Endothelial cell of umbilical vein (primary cell): ENCODE measurements around the gene PTCH2. TPM values are rescaled to one million over a fixed set of nuclear protein-coding genes. Genes with fewer than 3 reads are reported as not detected.

Source experiments
- BruUV-seq: library from RNA; stranded (reverse); fragments of 400-500 nt; replicated peaks from 2 replicates; lab custom pipeline; 2021; lab: Mats Ljungman, UMichigan
- CTCF ChIA-PET: fragments of 300-600, 350-600 bp; sonication (Branson Sonifier 250); formaldehyde crosslinking; loops from one replicate; lab custom pipeline; 2021; ENCODE audit warnings: antibody characterized with exemption, inconsistent platforms; lab: Charles Lee
- POLR2A ChIA-PET: fragments of 300-600, 350-600 bp; sonication (Branson Sonifier 250); formaldehyde crosslinking; loops from one replicate; lab custom pipeline; 2021; ENCODE audit warnings: antibody characterized with exemption, inconsistent platforms; lab: Charles Lee
- DNase-seq: peaks from one replicate; pipeline ENCODE4 v3.0.0-alpha.2; 2011; ENCODE audit warnings: low read depth, low spot score
- FAIRE-seq: peaks from 2 replicates; lab custom pipeline; 2011; peaks lifted over from hg19 to GRCh38; lab: Jason Lieb, UNC
- H2AFZ ChIP-seq: 2 replicates; pipeline ENCODE4 v1.6.0; 2012; ENCODE audit warnings: low read depth, low read length, control low read depth, inconsistent platforms
- H3K27ac ChIP-seq: 2 replicates; pipeline ENCODE4 v1.5.1; 2011; ENCODE audit warnings: low read depth, mild to moderate bottlenecking, control low read depth, low read length, moderate library complexity; ENCODE audit not compliant: insufficient read depth
- H3K27me3 ChIP-seq, 2 experiments: 2 replicates each; pipeline versions ENCODE4 v1.6.0 to v1.6.1; 2011; ENCODE audit warnings: low read length in 2 of 2, mixed read lengths in 1 of 2; ENCODE audit not compliant: control insufficient read depth in 2 of 2, insufficient read depth in 2 of 2
- H3K36me3 ChIP-seq, 2 experiments: 2 replicates in 1 of 2; 3 replicates in 1 of 2; pipeline ENCODE4 v1.5.1; 2011; ENCODE audit warnings: low read length in 2 of 2, mild to moderate bottlenecking in 1 of 2, moderate library complexity in 1 of 2; ENCODE audit not compliant: control insufficient read depth in 2 of 2, insufficient read depth in 2 of 2; ENCODE audit errors: extremely low read depth in 1 of 2
- H3K4me1 ChIP-seq: 3 replicates; pipeline ENCODE4 v1.5.1; 2011; ENCODE audit warnings: mild to moderate bottlenecking, low read length; ENCODE audit not compliant: control insufficient read depth, insufficient read depth; ENCODE audit errors: extremely low read depth
- H3K4me2 ChIP-seq: 2 replicates; pipeline ENCODE4 v1.6.1; 2011; ENCODE audit warnings: low read length, control low read depth, mixed read lengths; ENCODE audit not compliant: insufficient read depth
- H3K4me3 ChIP-seq, 3 experiments: fragments of 200-600 bp in 1 of 3; sonication (generic), shearing (Covaris generic) in 1 of 3; replicated peaks in 1 of 3; 2 replicates each; pipeline ENCODE4 v1.5.1; 2011 to 2016; ENCODE audit warnings: control low read depth in 3 of 3, low read length in 3 of 3, mild to moderate bottlenecking in 2 of 3, inconsistent platforms in 1 of 3, low read depth in 1 of 3, moderate library complexity in 1 of 3; ENCODE audit not compliant: insufficient read depth in 1 of 3
- H3K79me2 ChIP-seq: 2 replicates; pipeline ENCODE4 v1.6.0; 2012; ENCODE audit warnings: low read length, inconsistent platforms; ENCODE audit not compliant: control insufficient read depth, insufficient read depth
- H3K9ac ChIP-seq: replicated peaks from 2 replicates; pipeline ENCODE3; 2011; ENCODE audit warnings: low read length, control low read depth; ENCODE audit not compliant: insufficient read depth; ENCODE audit errors: extremely low read depth
- H3K9me1 ChIP-seq: replicated peaks from 3 replicates; pipeline ENCODE4 v1.6.0; 2011; ENCODE audit warnings: mild to moderate bottlenecking, low read length; ENCODE audit not compliant: control insufficient read depth, insufficient read depth; ENCODE audit errors: extremely low read depth
- H3K9me3 ChIP-seq: replicated peaks from 2 replicates; pipeline ENCODE4 v1.5.1; 2012; ENCODE audit warnings: low read length, inconsistent platforms; ENCODE audit not compliant: control insufficient read depth, insufficient read depth
- H4K20me1 ChIP-seq: replicated peaks from 2 replicates; pipeline ENCODE3; 2011; ENCODE audit warnings: mild to moderate bottlenecking, low read length; ENCODE audit not compliant: control insufficient read depth, insufficient read depth; ENCODE audit errors: extremely low read depth
- FOS ChIP-seq: IDR thresholded peaks from 2 replicates; pipeline ENCODE4 v1.6.1; 2011; ENCODE audit warnings: mild to moderate bottlenecking, low read length, moderate library complexity, borderline replicate concordance; ENCODE audit not compliant: insufficient read depth
- JUN ChIP-seq: IDR thresholded peaks from 2 replicates; pipeline ENCODE4 v1.6.1; 2011; ENCODE audit warnings: borderline replicate concordance, low read depth; ENCODE audit not compliant: insufficient read length, insufficient read depth
- MYC ChIP-seq: IDR thresholded peaks from one replicate; pipeline ENCODE4 v1.6.1; 2011; ENCODE audit warnings: mild to moderate bottlenecking, low read depth, low read length
- POLR2A ChIP-seq: IDR thresholded peaks from 2 replicates; pipeline ENCODE4 v1.6.1; 2012; ENCODE audit warnings: low read depth, mild to moderate bottlenecking, control low read depth, low read length
- dilution Hi-C: fragments of 300-500 bp; cut with MboI; formaldehyde crosslinking; loops from one replicate; pipeline ENCODE4 v1.15.0; 2019; ENCODE audit warnings: low sequenced_read_pairs; ENCODE audit not compliant: extremely low pct_ligation_motif_present
- intact Hi-C: fragments of 100-400 bp; cut with micrococcal nuclease; formaldehyde crosslinking; loops from one replicate; pipeline ENCODE4 v1.10.0; 2022
- polyA plus RNA-seq, 4 experiments: library from polyadenylated mRNA; depleted of rRNA in 3 of 4; stranded (reverse) in 3 of 4; unstranded in 1 of 4; fragments of >200 nt; gene quantifications; 2 replicates each; pipeline versions ENCODE4 v1.2.1 to v1.2.3, GENCODE V29; 2011 to 2012; ENCODE audit warnings: missing spikeins in 1 of 4
- total RNA-seq: library from RNA; stranded (reverse); gene quantifications from 2 replicates; pipeline ENCODE4 v1.2.3, GENCODE V29; 2021
- TF ChIP-seq, protein P1 (sequence below), 2 donors: IDR thresholded peaks; 1 replicate in 1 of 2; 2 replicates in 1 of 2; pipeline ENCODE4 v1.5.1; 2011; ENCODE audit warnings: low read length in 2 of 2, mild to moderate bottlenecking in 2 of 2, moderate library complexity in 2 of 2, control low read depth in 1 of 2, inconsistent platforms in 1 of 2, low read depth in 1 of 2; ENCODE audit not compliant: insufficient read depth in 1 of 2; ENCODE audit errors: extremely low read depth in 1 of 2

PTCH2 gene
- total and polyA plus RNA-seq, 2 donors (not counting 3 experiments of a cell fraction or from before 2014, with no cell fraction given): 1.8 TPM

DNA sequence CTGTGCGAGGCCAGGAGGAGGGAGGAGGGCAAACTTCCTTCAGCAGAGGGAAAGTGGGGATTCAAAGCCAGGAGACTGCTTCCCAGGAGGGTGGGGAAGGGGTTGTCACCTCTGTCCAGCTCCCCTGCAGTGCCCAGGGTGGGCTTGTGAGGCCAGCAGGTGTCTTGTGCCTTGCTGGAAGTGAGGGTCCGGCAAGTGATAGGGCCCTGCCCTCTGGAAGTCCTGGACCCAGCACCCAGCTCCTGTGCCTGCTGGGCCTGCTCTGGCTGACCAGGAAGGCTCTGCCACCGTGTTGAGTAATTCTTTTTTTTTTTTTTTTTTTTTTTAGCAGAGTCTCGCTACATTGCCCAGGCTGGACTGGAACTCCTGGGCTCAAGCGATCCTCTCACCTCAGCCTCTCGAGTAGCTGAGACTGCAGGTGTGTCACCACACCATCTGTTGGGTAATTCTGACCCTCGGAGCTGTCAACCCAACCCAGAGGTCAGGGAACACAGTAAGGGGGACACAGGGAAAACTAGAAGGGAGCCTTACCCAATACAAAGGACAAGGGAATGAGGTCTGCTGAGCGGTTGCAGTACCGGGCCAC lies 56.1 kb downstream of the PTCH2 start:
- H3K27ac ChIP-seq: no peak overlapping the region
- no peaks in the 10 kb centered on the region for H3K36me3 ChIP-seq
- FAIRE-seq (no peak), DNase-seq (no peak)
- H3K4me2 ChIP-seq: peak overlapping the region; percentile 43
- H4K20me1 ChIP-seq: no peaks in the 10 kb centered on the region
- H3K9me3 ChIP-seq: no peaks in the 10 kb centered on the region
- no peaks in the 10 kb centered on the region for H3K79me2 ChIP-seq
- POLR2A ChIA-PET: interaction anchor here (1.9 kb wide), 1 partner anchor 32 kb away, joined by 8 read pairs; no protein-coding TSS in a partner anchor
- dilution Hi-C loops (no loop called here), intact Hi-C loops (loop anchor here (1.0 kb wide), 2 partner anchors 32 to 225 kb away; partner anchors contain the start of gene UROD)
- H3K27me3 ChIP-seq: no peaks in the 10 kb centered on the region
- peak overlapping the region; percentile 70 for H2AFZ ChIP-seq
- H3K9me1 ChIP-seq: no peaks in the 10 kb centered on the region
- BruUV-seq: no TSS peak
- CTCF ChIA-PET: interaction anchor here (0.7 to 1.9 kb wide), 7 partner anchors 11 to 224 kb away, joined by 3 to 8 read pairs (median 5); partner anchors contain the start of genes BTBD19, DYNLT4, RNU5D-1 and RPS8
- TF ChIP-seq POLR2A: no peak
- TF ChIP-seq, protein P1, sequence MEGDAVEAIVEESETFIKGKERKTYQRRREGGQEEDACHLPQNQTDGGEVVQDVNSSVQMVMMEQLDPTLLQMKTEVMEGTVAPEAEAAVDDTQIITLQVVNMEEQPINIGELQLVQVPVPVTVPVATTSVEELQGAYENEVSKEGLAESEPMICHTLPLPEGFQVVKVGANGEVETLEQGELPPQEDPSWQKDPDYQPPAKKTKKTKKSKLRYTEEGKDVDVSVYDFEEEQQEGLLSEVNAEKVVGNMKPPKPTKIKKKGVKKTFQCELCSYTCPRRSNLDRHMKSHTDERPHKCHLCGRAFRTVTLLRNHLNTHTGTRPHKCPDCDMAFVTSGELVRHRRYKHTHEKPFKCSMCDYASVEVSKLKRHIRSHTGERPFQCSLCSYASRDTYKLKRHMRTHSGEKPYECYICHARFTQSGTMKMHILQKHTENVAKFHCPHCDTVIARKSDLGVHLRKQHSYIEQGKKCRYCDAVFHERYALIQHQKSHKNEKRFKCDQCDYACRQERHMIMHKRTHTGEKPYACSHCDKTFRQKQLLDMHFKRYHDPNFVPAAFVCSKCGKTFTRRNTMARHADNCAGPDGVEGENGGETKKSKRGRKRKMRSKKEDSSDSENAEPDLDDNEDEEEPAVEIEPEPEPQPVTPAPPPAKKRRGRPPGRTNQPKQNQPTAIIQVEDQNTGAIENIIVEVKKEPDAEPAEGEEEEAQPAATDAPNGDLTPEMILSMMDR (IDR thresholded peaks at IDR 0.05; ENCODE audit: extremely low read depth in 1 of 2, insufficient read depth in 1 of 2, low read depth in 1 of 2, low read length in 2 of 2): no peak
- TF ChIP-seq JUN: no peak
- no peak for TF ChIP-seq FOS
- TF ChIP-seq MYC: no peak
- no peak overlapping the region for H3K4me3 ChIP-seq
- H3K4me1 ChIP-seq: peaks cover 10% of the 10 kb centered on the region
- H3K9ac ChIP-seq: no peak overlapping the region
